CD4-positive, alpha-beta T cell treated with Interleukin-6 for 4 hours (primary cell): ENCODE measurements around the gene DDO.

Source experiments
- DNase-seq: peaks from one replicate; pipeline ENCODE4 v3.0.0-alpha.2; 2020; ENCODE audit warnings: mixed read lengths

DDO gene

GRCh38 chr6:110419028-110419739 lies 3.8 kb upstream of the DDO start:
- no peak for DNase-seq

GRCh38 chr6:110418594-110418993 lies 3.2 kb upstream of the DDO start:
- DNase-seq: no peak

GRCh38 chr6:110414669-110415068 lies 706 bp downstream of the DDO start:
- DNase-seq: no peak

GRCh38 chr6:110412360-110412759 lies 3.0 kb downstream of the DDO start:
- DNase-seq: no peak

GRCh38 chr6:110410511-110410910 lies 4.9 kb downstream of the DDO start:
- DNase-seq: no peak

GRCh38 chr6:110409794-110410193 lies 5.6 kb downstream of the DDO start:
- DNase-seq: no peak

GRCh38 chr6:110408901-110409300 lies 6.5 kb downstream of the DDO start:
- no peak for DNase-seq

GRCh38 chr6:110404607-110405006 lies 10.8 kb downstream of the DDO start:
- DNase-seq: no peak

GRCh38 chr6:110401585-110402176 lies 13.7 kb downstream of the DDO start:
- DNase-seq: no peak

- DNase-seq: no peak
Measured at GRCh38 chr6:110400208-110400607, 15.2 kb downstream of the DDO start.

GRCh38 chr6:110399219-110400071 lies 15.9 kb downstream of the DDO start:
- no peak for DNase-seq

- DNase-seq: no peak
Measured at GRCh38 chr6:110398778-110399177, 16.6 kb downstream of the DDO start.

GRCh38 chr6:110395221-110395620 lies 20.2 kb downstream of the DDO start:
- DNase-seq: no peak

- DNase-seq: no peak
Measured at GRCh38 chr6:110394409-110394808, 21.0 kb downstream of the DDO start.

GRCh38 chr6:110392727-110393126 lies 22.6 kb downstream of the DDO start:
- DNase-seq: no peak

- no peak for DNase-seq
Measured at GRCh38 chr6:110390404-110390803, 25.0 kb downstream of the DDO start.

GRCh38 chr6:110389689-110390382 lies 25.5 kb downstream of the DDO start:
- no peak for DNase-seq

GRCh38 chr6:110387986-110388385 lies 27.4 kb downstream of the DDO start:
- DNase-seq: no peak

- no peak for DNase-seq
Measured at GRCh38 chr6:110385458-110385863, 29.9 kb downstream of the DDO start.

GRCh38 chr6:110378552-110378951 lies 36.8 kb downstream of the DDO start:
- DNase-seq: no peak

- DNase-seq: no peak
Measured at GRCh38 chr6:110369066-110369465, 46.3 kb downstream of the DDO start.

- DNase-seq: no peak
Measured at GRCh38 chr6:110368284-110368683, 47.1 kb downstream of the DDO start.

- no peak for DNase-seq
Measured at GRCh38 chr6:110367825-110368224, 47.5 kb downstream of the DDO start.
